ENCODE data around the gene SRGN. TPM values are rescaled to one million over a fixed set of nuclear protein-coding genes. Genes with fewer than 3 reads are reported as not detected.
A peak's percentile ranks its signal among the peaks of the same experiment; 100 is the strongest.

The SRGN gene
- total RNA-seq, 1 donor = 474 TPM

DNA sequence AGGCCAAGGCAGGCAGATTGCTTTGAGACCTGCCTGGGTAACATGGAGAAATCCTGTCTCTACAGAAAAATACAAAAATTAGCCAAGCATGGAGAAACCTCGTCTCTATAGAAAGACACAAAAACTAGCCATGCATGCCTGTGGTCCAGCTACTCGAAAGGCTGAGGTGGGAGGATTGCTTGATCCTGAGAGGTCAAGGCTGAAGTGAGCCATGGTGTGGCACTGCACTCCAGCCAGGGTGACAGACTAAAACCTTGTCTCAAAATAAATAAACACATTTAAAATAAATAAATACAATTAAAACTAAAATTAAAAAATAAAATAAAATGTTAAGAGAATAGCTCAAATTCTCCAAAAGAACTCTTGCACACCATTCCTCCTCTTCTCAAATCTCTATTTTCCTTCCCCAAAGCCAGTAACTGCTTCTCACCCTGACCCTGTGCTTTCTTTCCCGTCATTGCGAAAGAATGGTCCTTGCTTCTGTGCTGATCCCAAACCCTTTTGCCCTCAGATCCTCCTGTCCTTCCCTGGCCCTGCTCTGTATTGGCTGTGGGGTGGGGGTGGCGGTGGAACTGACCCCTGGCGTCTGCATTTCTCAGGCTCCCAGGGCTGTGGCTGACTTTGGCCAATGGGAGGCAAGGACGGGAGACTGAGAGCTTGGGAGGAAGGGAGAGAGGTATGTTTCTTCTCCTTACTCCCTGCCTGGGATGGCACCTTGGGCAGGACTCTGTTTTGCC lies 12.4 kb downstream of the SRGN start:
- H3K4me1 ChIP-seq (ENCODE audit: insufficient read depth, low read length) = peaks cover 16% of the 10 kb centered on the region
- no peaks in the 10 kb centered on the region for H3K9me3 ChIP-seq (ENCODE audit: low read depth, low read length)
- H3K27ac ChIP-seq (ENCODE audit: low read depth, low read length) = peak overlapping the region; percentile 42
- H4K20me1 ChIP-seq (ENCODE audit: insufficient read depth, low read length) = peaks cover 28% of the 10 kb centered on the region
- H3K4me2 ChIP-seq (ENCODE audit: insufficient read depth, low read length) = no peak overlapping the region
- peaks cover 83% of the 10 kb centered on the region for H3K79me2 ChIP-seq (ENCODE audit: insufficient read depth, low read length)
- no peaks in the 10 kb centered on the region for H3K27me3 ChIP-seq (ENCODE audit: insufficient read depth, low read length)
- no peak for DNase-seq (ENCODE audit: insufficient read length, low spot score, missing footprints)
- no peak overlapping the region for H2AFZ ChIP-seq (ENCODE audit: low read length)
- no peak overlapping the region for H3K4me3 ChIP-seq (ENCODE audit: insufficient read depth, low read length)
- peaks cover 69% of the 10 kb centered on the region for H3K36me3 ChIP-seq (ENCODE audit: insufficient read depth, low read length)
- TF ChIP-seq, protein P1, sequence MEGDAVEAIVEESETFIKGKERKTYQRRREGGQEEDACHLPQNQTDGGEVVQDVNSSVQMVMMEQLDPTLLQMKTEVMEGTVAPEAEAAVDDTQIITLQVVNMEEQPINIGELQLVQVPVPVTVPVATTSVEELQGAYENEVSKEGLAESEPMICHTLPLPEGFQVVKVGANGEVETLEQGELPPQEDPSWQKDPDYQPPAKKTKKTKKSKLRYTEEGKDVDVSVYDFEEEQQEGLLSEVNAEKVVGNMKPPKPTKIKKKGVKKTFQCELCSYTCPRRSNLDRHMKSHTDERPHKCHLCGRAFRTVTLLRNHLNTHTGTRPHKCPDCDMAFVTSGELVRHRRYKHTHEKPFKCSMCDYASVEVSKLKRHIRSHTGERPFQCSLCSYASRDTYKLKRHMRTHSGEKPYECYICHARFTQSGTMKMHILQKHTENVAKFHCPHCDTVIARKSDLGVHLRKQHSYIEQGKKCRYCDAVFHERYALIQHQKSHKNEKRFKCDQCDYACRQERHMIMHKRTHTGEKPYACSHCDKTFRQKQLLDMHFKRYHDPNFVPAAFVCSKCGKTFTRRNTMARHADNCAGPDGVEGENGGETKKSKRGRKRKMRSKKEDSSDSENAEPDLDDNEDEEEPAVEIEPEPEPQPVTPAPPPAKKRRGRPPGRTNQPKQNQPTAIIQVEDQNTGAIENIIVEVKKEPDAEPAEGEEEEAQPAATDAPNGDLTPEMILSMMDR (IDR thresholded peaks at IDR 0.05; ENCODE audit: extremely low read depth, low read depth, low read length) = no peak

DNA sequence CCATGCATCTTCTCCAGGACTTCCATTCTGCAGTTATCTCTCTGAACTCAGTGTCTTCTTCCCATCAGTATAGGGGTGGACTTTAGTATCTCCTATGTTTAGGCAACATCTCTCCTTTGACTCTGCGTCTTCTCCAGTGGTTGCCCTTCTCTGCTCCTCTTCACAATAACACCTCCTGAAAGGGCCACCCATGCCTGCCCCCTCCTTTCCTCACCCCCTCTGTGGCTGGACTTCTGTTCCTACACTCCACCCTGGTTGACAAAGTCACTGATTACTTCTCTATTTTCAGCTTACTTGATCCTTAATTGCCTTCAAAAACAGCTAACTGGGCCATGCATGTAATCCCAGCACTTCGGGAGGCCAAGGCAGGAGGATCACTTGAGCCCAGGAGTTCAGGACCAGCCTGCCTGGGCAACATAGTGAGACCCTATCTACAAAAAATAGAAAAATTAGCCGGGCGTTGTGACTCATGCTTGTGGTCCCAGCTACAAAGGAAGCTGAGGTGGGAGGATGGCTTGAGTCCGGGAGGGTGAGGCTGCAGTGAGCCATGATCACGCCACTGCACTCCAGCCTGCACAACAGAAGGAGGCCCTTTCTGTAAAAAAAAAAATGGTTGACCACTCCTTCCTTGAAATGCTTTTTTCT lies 13.7 kb downstream of the SRGN start:
- H3K4me2 ChIP-seq (ENCODE audit: insufficient read depth, low read length) = peak overlapping the region; percentile 2
- H3K27ac ChIP-seq (ENCODE audit: low read depth, low read length) = peak overlapping the region; percentile 38
- peaks cover 72% of the 10 kb centered on the region for H3K36me3 ChIP-seq (ENCODE audit: insufficient read depth, low read length)
- H3K4me3 ChIP-seq (ENCODE audit: insufficient read depth, low read length) = no peak overlapping the region
- no peaks in the 10 kb centered on the region for H3K9me3 ChIP-seq (ENCODE audit: low read depth, low read length)
- TF ChIP-seq, protein P1 (IDR thresholded peaks at IDR 0.05; ENCODE audit: extremely low read depth, low read depth, low read length) = no peak
- H3K27me3 ChIP-seq (ENCODE audit: insufficient read depth, low read length) = no peaks in the 10 kb centered on the region
- DNase-seq (ENCODE audit: insufficient read length, low spot score, missing footprints) = peak; percentile 65
- peaks cover 26% of the 10 kb centered on the region for H4K20me1 ChIP-seq (ENCODE audit: insufficient read depth, low read length)
- H3K4me1 ChIP-seq (ENCODE audit: insufficient read depth, low read length) = peaks cover 16% of the 10 kb centered on the region
- H2AFZ ChIP-seq (ENCODE audit: low read length) = no peak overlapping the region
- peaks cover 71% of the 10 kb centered on the region for H3K79me2 ChIP-seq (ENCODE audit: insufficient read depth, low read length)

DNA sequence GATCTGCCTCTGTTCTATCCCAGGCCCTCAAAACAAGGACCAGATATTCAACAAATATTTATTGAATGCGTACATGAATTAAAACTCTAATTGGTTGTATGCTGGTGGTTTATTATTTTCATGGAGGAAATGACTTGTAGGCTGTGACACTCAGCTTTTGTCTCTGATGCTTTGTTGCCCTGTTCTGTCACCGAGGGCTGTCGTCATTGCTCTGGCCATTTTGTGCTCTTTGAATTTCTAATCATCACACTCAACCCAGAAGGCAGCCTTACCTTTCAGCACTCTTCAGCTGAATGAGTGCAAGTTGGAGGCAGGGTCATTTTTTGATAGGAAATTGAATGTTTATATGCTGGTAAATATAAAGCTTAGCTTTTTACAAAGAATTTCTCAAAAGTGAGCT lies 14.5 kb downstream of the SRGN start:
- TF ChIP-seq, protein P1 (IDR thresholded peaks at IDR 0.05; ENCODE audit: extremely low read depth, low read depth, low read length) = no peak
- DNase-seq (ENCODE audit: insufficient read length, low spot score, missing footprints) = no peak
- H3K27me3 ChIP-seq (ENCODE audit: insufficient read depth, low read length) = no peaks in the 10 kb centered on the region
- peaks cover 16% of the 10 kb centered on the region for H3K4me1 ChIP-seq (ENCODE audit: insufficient read depth, low read length)
- peaks cover 66% of the 10 kb centered on the region for H3K36me3 ChIP-seq (ENCODE audit: insufficient read depth, low read length)
- H3K27ac ChIP-seq (ENCODE audit: low read depth, low read length) = peak overlapping the region; percentile 38
- H3K4me3 ChIP-seq (ENCODE audit: insufficient read depth, low read length) = no peak overlapping the region
- H2AFZ ChIP-seq (ENCODE audit: low read length) = no peak overlapping the region
- peaks cover 65% of the 10 kb centered on the region for H3K79me2 ChIP-seq (ENCODE audit: insufficient read depth, low read length)
- H3K4me2 ChIP-seq (ENCODE audit: insufficient read depth, low read length) = no peak overlapping the region
- H3K9me3 ChIP-seq (ENCODE audit: low read depth, low read length) = no peaks in the 10 kb centered on the region
- peaks cover 23% of the 10 kb centered on the region for H4K20me1 ChIP-seq (ENCODE audit: insufficient read depth, low read length)

DNA sequence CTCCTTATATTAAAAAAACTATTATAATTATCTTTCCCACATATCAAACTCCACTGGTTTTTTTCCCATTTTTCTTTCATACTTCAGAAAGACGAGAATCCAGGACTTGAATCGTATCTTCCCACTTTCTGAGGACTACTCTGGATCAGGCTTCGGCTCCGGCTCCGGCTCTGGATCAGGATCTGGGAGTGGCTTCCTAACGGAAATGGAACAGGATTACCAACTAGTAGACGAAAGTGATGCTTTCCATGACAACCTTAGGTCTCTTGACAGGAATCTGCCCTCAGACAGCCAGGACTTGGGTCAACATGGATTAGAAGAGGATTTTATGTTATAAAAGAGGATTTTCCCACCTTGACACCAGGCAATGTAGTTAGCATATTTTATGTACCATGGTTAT lies 15.9 kb downstream of the SRGN start:
- Histone ChIP-seq H3K4me2 (ENCODE audit: insufficient read depth, low read length) (no peak overlapping the region), H3K36me3 (ENCODE audit: insufficient read depth, low read length) (peaks cover 53% of the 10 kb centered on the region), H3K27me3 (ENCODE audit: insufficient read depth, low read length) (no peaks in the 10 kb centered on the region)

More for the DNA sequence above, 15.9 kb downstream of the SRGN start:
- DNase-seq (ENCODE audit: insufficient read length, low spot score, missing footprints) = peak; percentile 22
- no peaks in the 10 kb centered on the region for H3K9me3 ChIP-seq (ENCODE audit: low read depth, low read length)
- TF ChIP-seq, protein P1 (IDR thresholded peaks at IDR 0.05; ENCODE audit: extremely low read depth, low read depth, low read length) = no peak
- no peak overlapping the region for H2AFZ ChIP-seq (ENCODE audit: low read length)
- H3K4me3 ChIP-seq (ENCODE audit: insufficient read depth, low read length) = no peak overlapping the region
- no peak overlapping the region for H3K27ac ChIP-seq (ENCODE audit: low read depth, low read length)
- H3K4me1 ChIP-seq (ENCODE audit: insufficient read depth, low read length) = peaks cover 16% of the 10 kb centered on the region
- H4K20me1 ChIP-seq (ENCODE audit: insufficient read depth, low read length) = peaks cover 23% of the 10 kb centered on the region
- H3K79me2 ChIP-seq (ENCODE audit: insufficient read depth, low read length) = peaks cover 52% of the 10 kb centered on the region
